ENCODE results near the gene ZSCAN30.
A peak's percentile ranks its signal among the peaks of the same experiment; 100 is the strongest.

ZSCAN30 gene

GRCh38 chr18:35290094-35290735 is at the start of gene ZSCAN30:
TSS of gene ZSCAN30 (minus strand) at chr18:35290229. CDS start at chr18:35264352, 25,877 bp downstream.
- DNase-seq (ENCODE audit: low spot score), result peak; percentile 90

GRCh38 chr18:35337286-35337685 is 47.3 kb upstream of the ZSCAN30 start:
- DNase-seq (ENCODE audit: low spot score), result no peak

- no peak for DNase-seq (ENCODE audit: low spot score)
These were observed 45.8 kb upstream of the ZSCAN30 start for GRCh38 chr18:35335866-35336265.

GRCh38 chr18:35334821-35335220 is 44.8 kb upstream of the ZSCAN30 start:
- no peak for DNase-seq (ENCODE audit: low spot score)

GRCh38 chr18:35334212-35334611 is 44.2 kb upstream of the ZSCAN30 start:
- DNase-seq (ENCODE audit: low spot score), result no peak

GRCh38 chr18:35331367-35332087 is 41.5 kb upstream of the ZSCAN30 start:
- DNase-seq (ENCODE audit: low spot score), result no peak

- no peak for DNase-seq (ENCODE audit: low spot score)
These were observed 38.8 kb upstream of the ZSCAN30 start for GRCh38 chr18:35328868-35329267.

GRCh38 chr18:35326695-35327387 is 36.8 kb upstream of the ZSCAN30 start:
- no peak for DNase-seq (ENCODE audit: low spot score)

GRCh38 chr18:35324926-35325655 is 35.1 kb upstream of the ZSCAN30 start:
- DNase-seq (ENCODE audit: low spot score), result no peak

- no peak for DNase-seq (ENCODE audit: low spot score)
These were observed 32.7 kb upstream of the ZSCAN30 start for GRCh38 chr18:35322486-35323458.

GRCh38 chr18:35311496-35311895 is 21.5 kb upstream of the ZSCAN30 start:
- peak; percentile 8 for DNase-seq (ENCODE audit: low spot score)

GRCh38 chr18:35306588-35307250 is 16.7 kb upstream of the ZSCAN30 start:
- DNase-seq (ENCODE audit: low spot score), result no peak

GRCh38 chr18:35303610-35304009 is 13.6 kb upstream of the ZSCAN30 start:
- no peak for DNase-seq (ENCODE audit: low spot score)

- no peak for DNase-seq (ENCODE audit: low spot score)
These were observed 6.0 kb upstream of the ZSCAN30 start for GRCh38 chr18:35296060-35296459.

GRCh38 chr18:35291166-35291565 is 1.1 kb upstream of the ZSCAN30 start:
- DNase-seq (ENCODE audit: low spot score), result no peak

- DNase-seq (ENCODE audit: low spot score), result no peak
These were observed 319 bp downstream of the ZSCAN30 start for GRCh38 chr18:35289727-35290093.

- DNase-seq (ENCODE audit: low spot score), result peak; percentile 30
These were observed 736 bp downstream of the ZSCAN30 start for GRCh38 chr18:35289293-35289692.

GRCh38 chr18:35284841-35285240 is 5.2 kb downstream of the ZSCAN30 start:
- no peak for DNase-seq (ENCODE audit: low spot score)

- no peak for DNase-seq (ENCODE audit: low spot score)
These were observed 5.9 kb downstream of the ZSCAN30 start for GRCh38 chr18:35283923-35284794.

GRCh38 chr18:35282353-35282752 is 7.7 kb downstream of the ZSCAN30 start:
- DNase-seq (ENCODE audit: low spot score), result no peak
